NCI-H526 (cell line): ENCODE data around the gene SPEG.
A peak's percentile ranks its signal among the peaks of the same experiment; 100 is the strongest.
"Not testable (repeated sequence)": the region's sequence is repeated elsewhere in the genome, so short reads cannot be mapped to it uniquely, and the experiment has no call there.

Experiments
- DNase-seq, 2 experiments: peaks; one replicate each; lab custom pipeline; 2025; lab: John Stamatoyannopoulos, UW

Gene SPEG

GRCh38 chr2:219434718-219435525 is at the start of gene SPEG:
Gene SPEG, plus strand, starts transcription at chr2:219434843. Its CDS starts 135 bp downstream, at chr2:219434978.
- no peak for DNase-seq

GRCh38 chr2:219384859-219385258 is 49.8 kb upstream of the SPEG start:
- no peak for DNase-seq

- DNase-seq: no peak
Observed at GRCh38 chr2:219385958-219386520, 48.6 kb upstream of the SPEG start.

- peak in 1 of 2 experiments; percentile 63 for DNase-seq
Observed at GRCh38 chr2:219386532-219387280, 47.9 kb upstream of the SPEG start.

- peak; percentile 64 to 96 for DNase-seq
Observed at GRCh38 chr2:219387306-219388120, 47.1 kb upstream of the SPEG start, which contains the start of gene DNPEP. Gene DNPEP, minus strand, starts transcription at chr2:219387912. Its CDS starts 118 bp downstream, at chr2:219387794.

GRCh38 chr2:219388121-219388906 is 46.3 kb upstream of the SPEG start:
- peak; percentile 64 to 97 for DNase-seq

- no peak for DNase-seq
Observed at GRCh38 chr2:219388907-219389156, 45.8 kb upstream of the SPEG start.

GRCh38 chr2:219392754-219393153 is 41.9 kb upstream of the SPEG start:
- no peak for DNase-seq

- DNase-seq: not testable (repeated sequence)
Observed at GRCh38 chr2:219395056-219395455, 39.6 kb upstream of the SPEG start.

GRCh38 chr2:219395609-219396008 is 39.0 kb upstream of the SPEG start:
- no peak for DNase-seq

GRCh38 chr2:219396863-219397457 is 37.7 kb upstream of the SPEG start:
- DNase-seq: no peak

- DNase-seq: no peak
Observed at GRCh38 chr2:219398721-219399363, 35.8 kb upstream of the SPEG start.

GRCh38 chr2:219399716-219400478 is 34.7 kb upstream of the SPEG start:
- no peak for DNase-seq

GRCh38 chr2:219400562-219400961 is 34.1 kb upstream of the SPEG start:
- DNase-seq: no peak

- no peak for DNase-seq
Observed at GRCh38 chr2:219401606-219402005, 33.0 kb upstream of the SPEG start.

GRCh38 chr2:219402665-219403515 is 31.8 kb upstream of the SPEG start:
- peak; percentile 19 to 84 for DNase-seq

GRCh38 chr2:219403861-219404260 is 30.8 kb upstream of the SPEG start:
- DNase-seq: no peak

GRCh38 chr2:219404291-219404910 is 30.2 kb upstream of the SPEG start:
- no peak for DNase-seq
